HepG2 (cell line): ENCODE data around the gene SIK2. TPM values are rescaled to one million over a fixed set of nuclear protein-coding genes. Genes with fewer than 3 reads are reported as not detected.

Experiments used
- CENPX ChIP-seq: sonication (generic); formaldehyde crosslinking; IDR thresholded peaks from 2 replicates; pipeline ENCODE4 v1.9.0; 2021; ENCODE audit warnings: mild to moderate bottlenecking, missing genetic modification reagents, moderate library complexity
- EHMT2 ChIP-seq: fragments of 200-600 bp; sonication (generic); IDR thresholded peaks from 2 replicates; pipeline ENCODE4 v1.7.0; 2017; ENCODE audit warnings: antibody characterized with exemption, low read depth, low read length, borderline replicate concordance
- ELF4 ChIP-seq: sonication (generic); formaldehyde crosslinking; IDR thresholded peaks from 2 replicates; pipeline ENCODE4 v1.5.0; 2020; ENCODE audit warnings: missing genetic modification reagents, mild to moderate bottlenecking, moderate library complexity, borderline replicate concordance
- FOXK2 ChIP-seq: fragments of 450-650 bp; IDR thresholded peaks from 2 replicates; pipeline ENCODE4 v1.6.1; 2016
- FOXP1 ChIP-seq, 2 experiments: fragments of 450-650 bp in 1 of 2; IDR thresholded peaks; 2 replicates each; pipeline ENCODE4 v1.6.1; 2017 to 2018; ENCODE audit warnings: antibody characterized with exemption in 1 of 2
- HNF4G ChIP-seq, 2 experiments: sonication (generic) in 1 of 2; formaldehyde crosslinking in 1 of 2; IDR thresholded peaks; 2 replicates each; pipeline versions ENCODE4 v1.4.0 to v1.6.1; 2011 to 2020; ENCODE audit warnings: borderline replicate concordance in 2 of 2, low read depth in 2 of 2, mild to moderate bottlenecking in 2 of 2, low read length in 1 of 2, missing genetic modification reagents in 1 of 2, moderate library complexity in 1 of 2
- HNRNPUL1 ChIP-seq: fragments of 200-400 bp; formaldehyde crosslinking; IDR thresholded peaks from 2 replicates; pipeline ENCODE4 v1.6.1; 2017; ENCODE audit warnings: low read depth, mild to moderate bottlenecking, low read length, moderate library complexity
- KIAA2018 ChIP-seq: sonication (generic); formaldehyde crosslinking; IDR thresholded peaks from 2 replicates; pipeline ENCODE4 v1.5.0; 2020; ENCODE audit warnings: mild to moderate bottlenecking, missing genetic modification reagents, borderline replicate concordance
- NR2F6 ChIP-seq, 2 experiments: IDR thresholded peaks; 2 replicates each; pipeline ENCODE4 v1.6.1; 2016; ENCODE audit warnings: antibody characterized with exemption in 1 of 2, mild to moderate bottlenecking in 1 of 2
- ZNF335 ChIP-seq: sonication (generic); formaldehyde crosslinking; IDR thresholded peaks from 2 replicates; pipeline ENCODE4 v1.4.0; 2020; ENCODE audit warnings: missing genetic modification reagents
- ZNF510 ChIP-seq: sonication (generic); formaldehyde crosslinking; IDR thresholded peaks from 2 replicates; pipeline ENCODE4 v1.4.0; 2020; ENCODE audit warnings: low read depth, mild to moderate bottlenecking, missing genetic modification reagents
- ZNF678 ChIP-seq: sonication (generic); formaldehyde crosslinking; IDR thresholded peaks from 2 replicates; pipeline ENCODE4 v1.4.0; 2020; ENCODE audit warnings: mild to moderate bottlenecking, missing genetic modification reagents
- polyA plus RNA-seq, 8 experiments: library from polyadenylated mRNA; depleted of rRNA in 3 of 8; stranded (reverse) in 7 of 8; unstranded in 1 of 8; fragments of >200 nt; fragmentation: Illumina TruSeq in 4 of 8; extraction: Trizol in 4 of 8; gene quantifications; 2 replicates each; pipeline versions ENCODE4 v1.2.1 to v1.2.3, GENCODE V29; 2011 to 2016; ENCODE audit warnings: low read depth in 4 of 8, missing spikeins in 1 of 8, mixed read lengths in 1 of 8; ENCODE audit not compliant: insufficient read depth in 1 of 8
- total RNA-seq, 5 experiments: library from RNA; depleted of rRNA; stranded (reverse); fragments of >200 nt; fragmentation: Illumina TruSeq; extraction: Trizol; gene quantifications; 2 replicates each; pipeline ENCODE4 v1.2.3, GENCODE V29; 2016; ENCODE audit warnings: low read depth in 1 of 5
- TF ChIP-seq, protein P1 (sequence below): sonication (generic); formaldehyde crosslinking; IDR thresholded peaks from 2 replicates; pipeline ENCODE4 v1.5.0; 2020; ENCODE audit warnings: mild to moderate bottlenecking, missing genetic modification reagents, borderline replicate concordance
- TF ChIP-seq, protein P2 (sequence below), 2 experiments: sonication (generic) in 1 of 2; formaldehyde crosslinking in 1 of 2; IDR thresholded peaks; 2 replicates each; pipeline versions ENCODE4 v1.4.0 to v1.6.1; 2016 to 2020; ENCODE audit warnings: borderline replicate concordance in 1 of 2, low read depth in 1 of 2, mild to moderate bottlenecking in 1 of 2, missing genetic modification reagents in 1 of 2

SIK2 gene
- total and polyA plus RNA-seq, 2 of the 13 experiments (the other 11 are each of a cell fraction or from before 2014, with no cell fraction given) = 8.1 to 15.4 TPM

- TF ChIP-seq EHMT2 (no peak), ZNF678 (CRISPR knock-in tag) (no peak), HNF4G (IDR thresholded peaks at IDR 0.05; ENCODE audit: borderline replicate concordance, low read depth, low read length) (no peak), HNF4G (CRISPR knock-in tag; IDR thresholded peaks at IDR 0.05; ENCODE audit: borderline replicate concordance, low read depth) (peak; percentile 6; the same call in 1 of the 2 replicates), FOXP1 (IDR thresholded peaks at IDR 0.05) (no peak), FOXP1 (CRISPR knock-in tag; IDR thresholded peaks at IDR 0.05) (no peak), FOXK2 (no peak), NR2F6 (IDR thresholded peaks at IDR 0.05) (no peak), NR2F6 (CRISPR knock-in tag; IDR thresholded peaks at IDR 0.05) (no peak), ZNF335 (CRISPR knock-in tag) (no peak), ELF4 (CRISPR knock-in tag) (no peak), HNRNPUL1 (0 out of 2 replicates have a peak, but pooled peaks have one; percentile 23), ZNF510 (CRISPR knock-in tag) (no peak), KIAA2018 (CRISPR knock-in tag) (no peak), CENPX (no peak)
- TF ChIP-seq, protein P1, sequence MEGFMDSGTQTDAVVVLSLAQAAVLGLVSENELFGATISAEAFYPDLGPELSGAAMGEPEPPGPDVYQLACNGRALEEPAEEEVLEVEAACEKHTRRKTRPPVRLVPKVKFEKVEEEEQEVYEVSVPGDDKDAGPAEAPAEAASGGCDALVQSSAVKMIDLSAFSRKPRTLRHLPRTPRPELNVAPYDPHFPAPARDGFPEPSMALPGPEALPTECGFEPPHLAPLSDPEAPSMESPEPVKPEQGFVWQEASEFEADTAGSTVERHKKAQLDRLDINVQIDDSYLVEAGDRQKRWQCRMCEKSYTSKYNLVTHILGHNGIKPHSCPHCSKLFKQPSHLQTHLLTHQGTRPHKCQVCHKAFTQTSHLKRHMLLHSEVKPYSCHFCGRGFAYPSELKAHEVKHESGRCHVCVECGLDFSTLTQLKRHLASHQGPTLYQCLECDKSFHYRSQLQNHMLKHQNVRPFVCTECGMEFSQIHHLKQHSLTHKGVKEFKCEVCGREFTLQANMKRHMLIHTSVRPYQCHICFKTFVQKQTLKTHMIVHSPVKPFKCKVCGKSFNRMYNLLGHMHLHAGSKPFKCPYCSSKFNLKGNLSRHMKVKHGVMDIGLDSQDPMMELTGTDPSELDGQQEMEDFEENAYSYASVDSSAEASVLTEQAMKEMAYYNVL (CRISPR knock-in tag) = no peak; the same call in none of the 2 replicates
- TF ChIP-seq, protein P2, sequence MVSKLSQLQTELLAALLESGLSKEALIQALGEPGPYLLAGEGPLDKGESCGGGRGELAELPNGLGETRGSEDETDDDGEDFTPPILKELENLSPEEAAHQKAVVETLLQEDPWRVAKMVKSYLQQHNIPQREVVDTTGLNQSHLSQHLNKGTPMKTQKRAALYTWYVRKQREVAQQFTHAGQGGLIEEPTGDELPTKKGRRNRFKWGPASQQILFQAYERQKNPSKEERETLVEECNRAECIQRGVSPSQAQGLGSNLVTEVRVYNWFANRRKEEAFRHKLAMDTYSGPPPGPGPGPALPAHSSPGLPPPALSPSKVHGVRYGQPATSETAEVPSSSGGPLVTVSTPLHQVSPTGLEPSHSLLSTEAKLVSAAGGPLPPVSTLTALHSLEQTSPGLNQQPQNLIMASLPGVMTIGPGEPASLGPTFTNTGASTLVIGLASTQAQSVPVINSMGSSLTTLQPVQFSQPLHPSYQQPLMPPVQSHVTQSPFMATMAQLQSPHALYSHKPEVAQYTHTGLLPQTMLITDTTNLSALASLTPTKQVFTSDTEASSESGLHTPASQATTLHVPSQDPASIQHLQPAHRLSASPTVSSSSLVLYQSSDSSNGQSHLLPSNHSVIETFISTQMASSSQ (IDR thresholded peaks at IDR 0.05; ENCODE audit: low read depth) = peak; percentile 91
- TF ChIP-seq, protein P2 (CRISPR knock-in tag; IDR thresholded peaks at IDR 0.05; ENCODE audit: borderline replicate concordance) = peak; percentile 84
Measured at GRCh38 chr11:111778047-111778558, 175.9 kb downstream of the SIK2 start (continued).
